GM19467 (cell line): Measurements from ENCODE around the gene NKTR.
"Not testable (repeated sequence)": the region's sequence is repeated elsewhere in the genome, so short reads cannot be mapped to it uniquely, and the experiment has no call there.

Experiments
- ATAC-seq: cut with Tn5 transposase; IDR thresholded peaks from one replicate; pipeline ENCODE4 v1.9.1; 2021; ENCODE audit warnings: mild to moderate bottlenecking, moderate library complexity; ENCODE audit not compliant: unreplicated experiment

NKTR gene

DNA sequence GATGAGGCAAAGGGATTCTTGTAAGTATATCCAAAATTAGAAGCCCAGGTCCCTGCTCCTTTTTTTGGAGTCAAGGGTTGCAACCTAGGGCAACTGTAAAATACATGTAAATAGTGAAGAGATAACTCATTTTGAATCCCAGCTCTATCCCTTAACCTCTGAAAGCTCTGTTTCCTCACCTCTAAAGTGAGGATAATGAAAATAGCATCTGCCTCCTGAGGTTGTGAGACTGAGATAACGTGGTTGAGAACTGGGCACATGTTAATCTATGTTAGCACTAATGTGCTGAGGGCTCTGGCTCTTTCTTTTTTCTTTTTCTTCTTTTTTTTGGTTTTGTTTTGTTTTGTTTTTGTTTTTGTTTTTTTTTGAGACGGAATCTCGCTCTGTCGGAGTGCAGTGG is 4.8 kb upstream of the NKTR start:
- no peak for ATAC-seq

DNA sequence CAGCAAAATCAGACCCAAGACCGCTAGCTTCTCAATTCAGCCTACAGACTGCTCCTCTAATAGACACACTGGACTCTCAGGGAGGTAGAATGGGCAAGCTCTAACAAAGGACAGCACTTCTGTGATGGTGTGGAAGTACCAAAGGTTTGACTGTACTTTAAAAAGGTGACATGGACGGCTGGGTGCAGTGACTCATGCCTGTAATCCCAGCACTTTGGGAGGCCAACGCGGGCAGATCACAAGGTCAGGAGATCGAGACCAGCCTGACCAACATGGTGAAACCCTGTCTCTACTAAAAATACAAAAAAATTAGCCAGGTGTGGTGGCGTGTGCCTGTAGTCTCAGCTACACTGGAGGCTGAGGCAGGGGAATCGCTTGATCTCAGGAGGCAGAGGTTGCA is 3.4 kb upstream of the NKTR start:
- ATAC-seq, result not testable (repeated sequence)

DNA sequence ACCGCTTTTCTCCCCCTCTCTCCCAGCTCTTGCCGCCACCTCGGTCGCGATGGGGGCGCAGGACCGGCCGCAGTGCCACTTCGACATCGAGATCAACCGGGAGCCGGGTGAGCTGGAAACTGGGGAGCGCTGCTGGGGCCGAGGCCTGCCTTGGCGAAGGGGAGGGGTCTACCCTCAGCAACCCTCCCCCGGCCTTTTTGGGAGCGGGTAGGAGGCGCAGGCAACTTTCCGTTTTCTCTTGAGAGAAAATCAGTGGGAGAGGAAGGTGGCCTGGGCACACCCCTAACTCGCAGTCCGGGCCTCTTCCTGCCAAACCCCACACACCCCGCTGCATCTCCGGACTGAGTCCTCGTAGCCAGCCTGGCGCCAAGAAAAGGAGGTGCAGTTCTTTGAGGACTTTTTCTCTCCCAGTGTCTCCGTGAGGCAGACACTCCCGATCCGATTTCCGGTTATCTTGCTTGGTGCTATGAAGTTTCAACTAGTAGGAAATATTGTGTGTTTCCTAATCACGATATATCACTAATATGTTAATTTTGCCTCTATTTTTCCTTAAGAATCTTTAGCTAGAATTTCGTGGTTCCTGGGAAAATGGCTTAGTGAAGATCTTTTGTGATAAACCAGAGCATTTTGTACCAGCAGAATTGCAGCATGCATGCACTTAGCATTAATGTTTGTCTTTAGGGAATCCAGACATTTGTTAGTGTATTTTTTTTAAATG is 631 bp downstream of the NKTR start:
- peak; percentile 8 for ATAC-seq

DNA sequence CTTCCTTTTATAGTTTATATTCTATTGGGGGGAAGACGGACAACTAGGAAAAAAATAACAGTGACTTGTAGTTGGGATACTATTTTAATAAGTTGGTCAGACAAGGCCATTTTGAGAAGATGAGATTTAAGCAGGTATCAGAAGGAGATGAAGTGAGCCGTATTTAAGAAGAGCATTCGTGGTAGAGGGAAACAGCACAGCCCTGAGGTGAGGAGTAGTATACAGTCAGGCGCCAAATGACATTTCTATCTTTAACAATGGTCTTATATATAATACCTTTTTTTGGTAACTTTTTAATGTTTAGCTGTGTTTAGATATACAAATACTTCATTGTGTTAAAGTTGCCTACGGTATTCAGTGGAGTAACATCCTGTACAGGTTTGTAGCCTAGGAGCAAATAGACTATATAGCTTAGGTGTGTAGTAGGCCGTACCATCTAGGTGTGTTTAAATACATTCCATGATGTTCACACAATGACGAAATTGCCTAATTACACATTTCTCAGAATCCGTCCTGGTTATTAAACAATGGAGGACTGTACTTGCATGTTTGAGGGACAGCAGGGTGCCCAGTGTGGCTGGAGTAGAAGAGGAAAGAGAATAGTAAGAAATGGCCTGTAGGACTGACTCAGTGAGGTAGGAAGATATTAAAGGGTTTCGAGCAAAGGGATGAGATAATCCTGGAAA is 1.6 kb downstream of the NKTR start:
- no peak for ATAC-seq

DNA sequence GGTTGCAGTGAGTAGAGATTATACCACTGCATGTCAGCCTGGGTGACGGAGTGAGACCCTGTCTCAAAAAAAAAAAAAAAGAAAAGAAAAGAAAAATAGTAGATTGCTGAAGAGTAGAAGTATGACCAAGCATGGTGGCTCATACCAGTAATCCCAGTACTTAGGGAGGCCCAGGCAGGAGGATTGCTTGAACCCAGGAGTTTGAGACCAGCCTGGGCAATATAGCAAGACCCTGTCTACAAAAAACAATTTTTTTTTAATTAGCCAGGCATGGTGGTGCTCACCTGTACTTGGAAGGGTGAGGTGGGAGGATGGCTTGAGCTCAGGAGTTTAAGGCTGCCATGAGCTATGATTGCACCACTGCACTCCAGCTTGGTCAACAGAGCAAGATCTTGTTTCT is 2.5 kb downstream of the NKTR start:
- no peak for ATAC-seq

DNA sequence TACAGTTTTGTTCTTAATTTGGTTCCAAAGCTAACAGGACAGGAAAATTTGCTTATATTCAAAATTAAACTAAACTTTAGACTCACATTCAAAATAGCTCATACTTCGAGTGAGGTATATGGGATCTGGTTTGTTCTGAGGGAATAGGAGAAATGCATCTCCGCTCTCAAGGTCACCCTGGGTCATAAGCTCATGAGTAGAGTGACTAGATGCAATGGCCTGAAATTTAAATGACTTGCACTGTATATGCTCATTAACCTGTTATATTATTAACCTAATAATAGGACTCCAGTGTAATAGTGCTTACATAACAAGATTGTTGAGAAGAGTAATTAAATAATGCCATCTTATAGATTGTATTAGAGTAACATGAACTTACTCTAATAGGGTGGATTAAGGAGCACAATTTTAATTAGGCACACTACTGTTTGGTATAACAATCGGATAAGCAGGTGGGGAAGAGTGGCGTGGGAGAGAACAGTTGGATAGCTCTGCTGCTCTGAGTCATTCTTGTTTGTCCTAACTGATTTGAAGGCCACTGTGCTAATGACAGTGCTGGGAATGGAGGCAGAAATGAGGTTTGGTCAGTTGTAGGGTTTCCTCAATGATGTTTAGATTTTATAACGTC is 5.2 kb downstream of the NKTR start:
- no peak for ATAC-seq

DNA sequence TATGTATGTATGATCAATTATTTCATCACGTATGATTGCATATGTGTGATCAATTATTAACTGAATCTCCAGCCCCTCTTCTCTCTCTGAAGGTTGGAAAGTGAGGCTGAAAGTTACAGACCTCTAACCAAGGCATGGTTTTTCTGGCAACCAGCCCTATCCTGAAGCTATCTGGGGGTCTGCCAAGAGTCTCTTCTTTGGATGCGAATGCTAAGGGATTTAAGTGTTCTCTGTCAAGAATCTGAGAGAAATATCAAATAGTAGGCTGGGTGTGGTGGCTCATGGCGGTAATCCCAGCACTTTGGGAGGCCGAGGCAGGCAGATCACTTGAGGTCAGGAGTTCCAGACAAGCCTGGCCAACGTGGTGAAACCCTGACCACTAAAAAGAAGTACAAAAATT is 8.1 kb downstream of the NKTR start:
- no peak for ATAC-seq

DNA sequence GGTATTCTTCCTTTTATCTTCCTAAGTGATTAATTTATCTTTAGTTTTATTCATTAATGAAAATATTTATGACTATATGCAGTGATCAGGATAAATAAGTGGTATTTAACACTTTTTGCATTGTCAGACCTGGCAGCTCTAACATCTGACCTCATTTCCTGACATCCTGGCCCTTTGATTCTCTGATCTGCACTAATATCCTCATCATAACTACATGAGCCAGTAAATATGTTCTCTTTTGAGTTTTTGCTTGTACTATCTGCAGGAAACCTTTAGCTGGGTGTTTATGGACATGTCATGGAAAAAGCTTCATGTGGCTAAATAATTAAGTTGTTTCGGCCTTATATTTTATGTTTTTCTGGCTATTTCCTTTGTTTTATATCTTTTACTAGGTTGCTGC is 10.5 kb downstream of the NKTR start:
- ATAC-seq, result no peak

DNA sequence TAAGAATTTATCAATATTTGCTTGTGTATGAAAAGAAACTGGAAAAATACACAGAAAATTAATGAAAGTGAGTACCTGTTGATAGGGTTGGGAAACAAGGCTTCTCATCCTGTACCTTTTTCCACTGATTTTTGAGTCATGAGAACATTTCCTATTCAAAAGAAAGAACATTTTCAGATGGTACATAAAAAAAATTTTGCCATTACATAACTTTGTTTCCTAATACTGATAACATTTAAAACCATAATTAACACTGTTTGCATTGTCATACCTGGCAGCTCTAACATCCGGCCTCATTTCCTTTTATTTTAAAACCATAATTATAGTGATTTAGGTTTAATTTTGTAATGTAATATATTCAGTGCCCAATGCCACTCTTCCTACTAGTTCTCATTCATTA is 11.7 kb downstream of the NKTR start:
- ATAC-seq, result no peak

DNA sequence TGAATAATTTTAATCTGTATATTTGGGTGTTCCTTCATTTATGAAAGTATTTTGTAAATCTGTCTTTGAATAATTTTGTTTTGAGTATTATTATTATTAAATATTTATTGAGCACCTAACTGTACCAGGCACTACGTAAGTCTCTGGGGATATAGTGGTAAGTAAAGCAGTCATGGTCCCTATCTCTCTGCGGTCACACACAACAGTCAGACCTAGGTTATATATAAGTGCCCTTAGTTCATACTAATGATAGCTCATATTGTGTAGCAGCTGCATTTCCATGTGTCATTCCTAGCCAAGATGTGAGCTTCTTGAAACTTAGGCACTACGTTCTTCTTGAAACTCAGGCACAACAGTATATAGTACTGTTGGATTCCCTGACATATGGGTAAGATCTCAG is 12.4 kb downstream of the NKTR start:
- ATAC-seq, result peak; percentile 62

DNA sequence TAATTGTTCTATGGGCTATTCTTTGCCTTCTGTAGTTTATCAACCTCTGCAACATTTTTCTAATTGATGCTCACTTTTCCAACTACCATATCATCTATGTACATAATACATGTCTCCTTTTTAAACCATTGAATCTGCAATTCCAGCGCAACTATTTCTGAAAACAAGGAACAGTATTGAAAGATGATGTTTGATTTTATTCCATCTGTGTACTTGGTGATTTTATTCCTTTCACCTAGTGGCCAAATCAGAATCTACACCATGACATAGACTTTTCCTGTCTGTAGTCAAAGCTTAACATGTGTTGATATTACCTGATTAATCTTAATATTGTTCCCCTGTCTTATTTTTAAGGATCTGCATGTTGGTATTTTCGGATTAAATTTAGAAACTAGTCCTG is 13.0 kb downstream of the NKTR start:
- peak; percentile 30 for ATAC-seq

DNA sequence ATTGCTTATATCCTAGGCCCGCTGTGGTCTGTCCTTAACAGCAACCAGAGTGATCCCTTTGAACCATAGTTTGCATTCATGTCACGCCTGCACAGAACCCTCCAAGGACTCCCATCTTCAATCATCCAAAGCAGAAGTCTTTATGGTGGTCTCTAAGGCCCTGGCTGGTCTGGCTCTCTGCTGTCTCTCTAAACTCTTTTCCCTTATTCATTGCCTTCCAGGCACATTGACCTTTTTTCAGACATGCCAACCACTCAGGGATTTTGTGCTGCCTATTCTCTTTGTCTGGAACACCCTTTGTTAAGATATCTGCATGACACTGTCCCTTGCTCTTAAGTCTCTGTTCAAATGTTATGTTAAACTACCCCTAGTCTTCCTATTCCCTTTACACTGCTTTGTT is 31.1 kb downstream of the NKTR start:
- ATAC-seq, result no peak

DNA sequence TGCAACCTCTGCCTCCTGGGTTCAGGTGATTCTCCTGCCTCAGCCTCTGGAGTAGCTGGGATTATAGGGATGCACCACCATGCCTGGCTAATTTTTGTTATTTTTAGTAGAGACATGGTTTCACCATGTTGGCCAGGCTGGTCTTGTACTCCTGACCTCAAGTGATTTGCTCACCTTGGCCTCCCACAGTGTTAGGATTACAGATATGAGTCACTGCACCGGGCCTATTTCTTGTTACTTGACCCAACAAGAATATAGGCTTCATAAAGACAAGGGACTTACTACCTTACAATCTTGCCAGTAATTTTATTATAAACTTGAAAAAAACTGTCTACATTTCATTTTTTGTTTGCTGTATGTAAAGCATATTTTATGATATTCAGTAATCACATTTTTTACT is 31.7 kb downstream of the NKTR start:
- ATAC-seq, result no peak

DNA sequence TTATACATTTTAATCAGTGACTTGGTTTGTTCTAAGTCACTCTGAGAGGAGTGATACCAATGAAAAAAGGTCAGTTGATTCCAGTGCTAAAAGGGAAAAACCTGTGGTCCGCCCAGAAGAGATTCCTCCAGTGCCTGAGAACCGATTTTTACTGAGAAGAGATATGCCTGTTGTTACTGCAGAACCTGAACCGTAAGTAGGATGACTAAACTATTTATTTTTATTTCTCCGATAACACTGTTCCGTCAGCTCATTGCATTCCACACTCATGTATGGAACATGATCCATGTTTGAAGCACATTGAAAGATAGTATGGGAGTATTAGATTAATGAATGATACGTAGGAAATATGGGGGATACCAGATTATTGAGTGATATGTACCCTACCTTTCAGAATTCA is 33.1 kb downstream of the NKTR start:
- no peak for ATAC-seq

DNA sequence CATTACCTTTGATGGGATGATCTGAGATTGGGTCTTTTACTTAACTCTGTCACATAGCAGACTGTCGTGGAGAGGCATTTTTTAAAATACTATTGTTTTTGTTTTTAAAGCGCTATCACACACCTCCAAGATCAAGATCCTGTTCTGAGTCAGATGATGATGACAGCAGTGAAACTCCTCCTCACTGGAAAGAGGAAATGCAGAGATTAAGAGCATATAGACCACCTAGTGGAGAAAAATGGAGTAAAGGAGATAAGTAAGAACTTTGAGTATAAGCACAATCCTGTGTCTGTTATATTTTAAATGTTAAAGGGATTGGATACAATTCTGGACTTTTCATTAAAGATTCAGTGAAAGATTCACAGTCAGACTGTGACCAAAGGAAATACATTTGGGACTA is 34.6 kb downstream of the NKTR start:
- no peak for ATAC-seq

DNA sequence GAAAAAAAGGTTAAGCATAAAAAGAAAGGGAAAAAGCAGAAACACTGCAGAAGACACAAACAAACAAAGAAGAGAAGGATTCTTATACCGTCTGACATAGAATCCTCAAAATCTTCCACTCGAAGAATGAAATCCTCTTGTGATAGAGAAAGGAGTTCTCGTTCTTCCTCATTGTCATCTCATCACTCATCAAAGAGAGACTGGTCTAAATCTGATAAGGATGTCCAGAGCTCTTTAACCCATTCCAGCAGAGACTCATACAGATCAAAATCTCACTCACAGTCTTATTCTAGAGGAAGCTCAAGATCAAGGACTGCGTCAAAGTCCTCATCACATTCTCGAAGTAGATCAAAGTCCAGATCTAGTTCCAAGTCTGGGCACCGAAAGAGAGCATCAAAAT is 36.5 kb downstream of the NKTR start:
- no peak for ATAC-seq

DNA sequence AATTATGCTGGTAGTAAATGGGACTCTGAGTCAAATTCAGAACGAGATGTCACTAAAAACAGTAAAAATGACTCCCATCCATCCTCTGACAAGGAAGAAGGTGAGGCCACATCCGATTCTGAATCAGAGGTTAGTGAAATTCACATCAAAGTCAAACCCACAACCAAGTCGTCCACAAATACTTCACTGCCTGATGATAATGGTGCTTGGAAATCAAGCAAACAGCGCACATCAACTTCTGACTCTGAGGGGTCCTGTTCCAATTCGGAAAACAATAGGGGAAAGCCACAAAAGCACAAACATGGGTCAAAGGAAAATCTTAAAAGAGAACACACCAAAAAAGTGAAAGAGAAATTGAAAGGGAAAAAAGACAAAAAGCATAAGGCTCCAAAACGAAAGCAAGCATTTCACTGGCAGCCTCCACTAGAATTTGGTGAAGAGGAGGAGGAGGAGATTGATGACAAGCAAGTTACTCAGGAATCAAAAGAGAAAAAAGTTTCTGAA is 37.9 kb downstream of the NKTR start:
- ATAC-seq, result no peak

DNA sequence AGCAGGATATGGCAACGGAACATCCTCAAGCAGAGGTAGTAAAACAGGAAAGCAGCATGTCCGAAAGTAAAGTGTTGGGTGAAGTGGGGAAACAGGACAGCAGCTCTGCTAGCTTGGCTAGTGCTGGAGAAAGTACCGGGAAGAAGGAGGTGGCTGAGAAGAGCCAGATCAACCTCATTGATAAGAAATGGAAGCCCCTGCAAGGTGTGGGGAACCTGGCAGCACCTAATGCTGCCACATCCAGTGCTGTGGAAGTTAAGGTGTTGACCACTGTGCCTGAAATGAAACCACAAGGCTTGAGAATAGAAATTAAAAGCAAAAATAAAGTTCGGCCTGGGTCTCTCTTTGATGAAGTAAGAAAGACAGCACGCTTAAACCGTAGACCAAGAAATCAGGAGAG is 38.7 kb downstream of the NKTR start:
- no peak for ATAC-seq

DNA sequence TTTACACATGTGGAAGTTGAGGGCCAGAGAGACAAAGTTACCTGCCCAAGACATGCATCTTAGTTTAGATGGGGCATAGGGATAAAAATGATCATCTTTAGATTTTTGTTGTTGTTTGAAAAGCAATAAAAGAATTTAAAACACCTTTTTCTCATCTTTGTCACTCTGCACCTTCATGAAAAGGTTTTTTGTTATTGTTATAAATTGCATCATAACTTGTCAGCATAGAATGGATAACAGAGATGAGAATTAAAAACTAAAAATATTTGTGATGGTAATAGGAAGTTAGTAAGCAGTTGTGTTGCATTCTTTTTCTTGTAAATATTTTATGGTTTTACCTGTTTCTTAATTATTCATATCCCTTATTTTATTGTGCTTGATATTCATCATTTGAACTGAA is 39.6 kb downstream of the NKTR start:
- no peak for ATAC-seq

DNA sequence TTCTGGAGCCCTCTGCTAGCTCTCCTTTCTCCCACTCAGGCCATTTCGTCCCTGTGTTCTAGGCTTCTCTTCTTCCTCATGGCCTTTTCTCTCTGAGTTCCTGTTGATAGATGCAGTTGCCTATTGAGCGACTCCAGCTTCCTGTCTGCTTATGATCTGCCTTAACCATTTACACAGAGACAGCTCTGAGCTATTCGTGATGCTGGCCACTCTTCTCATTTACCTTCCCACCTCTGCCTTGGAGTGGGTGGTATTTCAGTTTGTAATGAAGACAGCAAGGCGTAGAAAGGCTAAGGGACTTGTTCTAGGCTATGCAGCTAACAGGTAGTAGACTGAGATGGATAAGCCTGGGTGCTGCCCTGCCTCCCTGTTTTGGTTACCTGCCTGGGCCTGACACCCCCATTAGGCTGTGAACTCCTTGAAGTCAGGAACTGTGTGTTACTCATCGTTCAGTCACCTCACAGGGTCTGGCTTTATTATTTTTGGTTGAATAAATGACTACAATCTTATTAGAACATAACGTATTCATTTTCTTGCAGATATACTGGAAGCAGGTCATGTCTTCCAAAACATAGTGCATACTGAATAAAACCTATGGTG is 40.4 kb downstream of the NKTR start:
- ATAC-seq, result no peak

DNA sequence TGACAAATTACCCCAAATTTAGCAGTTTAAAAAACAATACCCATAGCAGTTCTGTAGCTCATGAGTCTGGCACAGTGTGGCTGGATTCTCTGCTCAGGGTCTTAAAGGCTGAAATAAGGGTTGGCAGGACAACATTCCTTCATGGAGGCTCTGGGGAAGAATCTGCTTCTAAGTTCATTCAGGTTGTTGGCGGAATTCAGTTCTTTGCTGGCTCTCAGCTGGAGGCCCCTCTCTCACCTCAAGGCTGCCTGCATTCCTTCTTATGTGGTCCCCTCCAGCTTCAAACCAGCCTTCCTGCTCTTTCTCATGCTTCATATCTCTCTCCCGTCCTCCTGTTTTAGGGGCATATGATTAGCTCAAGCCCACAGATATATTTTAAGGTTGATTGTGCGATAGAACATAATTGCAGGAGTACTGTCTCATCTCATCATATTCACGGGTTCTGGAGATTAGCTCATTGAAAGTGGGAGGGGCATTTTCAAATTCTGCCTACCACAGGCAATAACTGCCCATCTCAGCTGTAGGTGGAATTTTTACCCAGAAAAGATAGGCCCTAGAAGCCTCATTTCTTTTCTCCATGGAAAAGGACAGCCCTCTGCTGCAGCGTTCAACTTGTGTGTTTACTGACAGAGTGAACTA is 47.5 kb downstream of the NKTR start:
- no peak for ATAC-seq
